OCI-LY7 (cell line): ENCODE data around the gene SUPT4H1. TPM values are rescaled to one million over a fixed set of nuclear protein-coding genes. Genes with fewer than 3 reads are reported as not detected.

ENCODE experiments used
- BruUV-seq: library from RNA; stranded (reverse); fragments of 400-500 nt; replicated peaks from 2 replicates; lab custom pipeline; 2021; lab: Mats Ljungman, UMichigan
- CTCF ChIA-PET: fragments of 300-600 bp; sonication (Branson Sonifier 250); formaldehyde crosslinking; loops from one replicate; lab custom pipeline; 2022; ENCODE audit warnings: antibody characterized with exemption; ENCODE audit not compliant: unreplicated experiment; lab: Charles Lee
- POLR2A ChIA-PET: fragments of 300-600 bp; sonication (Branson Sonifier 250); formaldehyde crosslinking; loops from one replicate; lab custom pipeline; 2022; ENCODE audit warnings: antibody characterized with exemption; lab: Charles Lee
- DNase-seq: peaks from one replicate; pipeline ENCODE4 v3.0.0-alpha.2; 2015; ENCODE audit warnings: low spot score
- H2AFZ ChIP-seq: fragments of 200-600 bp; sonication (generic), shearing (Covaris generic); 2 replicates; pipeline ENCODE4 v1.6.1; 2014; ENCODE audit warnings: mild to moderate bottlenecking, antibody characterized with exemption, low read length, moderate library complexity
- H3K27ac ChIP-seq: fragments of 200-600 bp; sonication (generic); 2 replicates; pipeline ENCODE4 v1.5.1; 2014; ENCODE audit warnings: mixed run types, low read depth, mild to moderate bottlenecking, moderate library complexity, low read length, inconsistent platforms; ENCODE audit not compliant: poor library complexity, severe bottlenecking
- H3K36me3 ChIP-seq: fragments of 200-600 bp; sonication (generic); 2 replicates; pipeline ENCODE4 v1.6.1; 2014; ENCODE audit warnings: mild to moderate bottlenecking, antibody characterized with exemption, low read length, moderate library complexity, mixed read lengths; ENCODE audit not compliant: insufficient read depth
- H3K4me1 ChIP-seq: fragments of 200-600 bp; sonication (generic); 2 replicates; pipeline ENCODE4 v1.5.1; 2014; ENCODE audit warnings: mild to moderate bottlenecking, low read length; ENCODE audit not compliant: insufficient read depth, poor library complexity, severe bottlenecking
- H3K4me2 ChIP-seq: fragments of 200-600 bp; sonication (generic); 2 replicates; pipeline ENCODE4 v1.6.1; 2014; ENCODE audit warnings: mild to moderate bottlenecking, low read length
- H3K4me3 ChIP-seq: fragments of 200-600 bp; sonication (generic); 2 replicates; pipeline ENCODE4 v1.5.1; 2014; ENCODE audit warnings: mild to moderate bottlenecking, low read depth, low read length; ENCODE audit not compliant: poor library complexity, severe bottlenecking
- H3K79me2 ChIP-seq: fragments of 200-600 bp; sonication (generic); 2 replicates; pipeline ENCODE4 v1.6.1; 2016; ENCODE audit warnings: low read depth, mild to moderate bottlenecking, low read length, moderate library complexity, mixed read lengths; ENCODE audit not compliant: insufficient read depth
- H3K9me2 ChIP-seq: fragments of 200-600 bp; sonication (generic); 2 replicates; pipeline ENCODE4 v1.6.1; 2016; ENCODE audit warnings: mild to moderate bottlenecking, low read length, mixed read lengths; ENCODE audit not compliant: insufficient read depth
- H3K9me3 ChIP-seq: fragments of 200-600 bp; sonication (generic); 2 replicates; pipeline ENCODE4 v1.6.1; 2014; ENCODE audit warnings: mild to moderate bottlenecking, mixed run types, low read length, mixed read lengths
- H4K20me1 ChIP-seq: fragments of 200-600 bp; sonication (generic); 2 replicates; pipeline ENCODE4 v1.6.1; 2014; ENCODE audit warnings: mild to moderate bottlenecking, antibody characterized with exemption, low read length, moderate library complexity, mixed read lengths; ENCODE audit not compliant: insufficient read depth
- CTCF ChIP-seq: fragments of 200-600 bp; sonication (generic); conservative IDR thresholded peaks from 2 replicates; pipeline ENCODE4 v1.5.1; 2014; ENCODE audit warnings: mild to moderate bottlenecking, antibody characterized with exemption, low read length, moderate library complexity, mixed read lengths
- EZH2phosphoT487 ChIP-seq: fragments of 200-600 bp; sonication (generic); IDR thresholded peaks from 2 replicates; pipeline ENCODE4 v1.6.1; 2018; ENCODE audit warnings: low read depth, borderline replicate concordance, mild to moderate bottlenecking, mixed run types, antibody characterized with exemption, low read length, moderate library complexity, mixed read lengths
- intact Hi-C: fragments of 100-400 bp; cut with micrococcal nuclease; formaldehyde crosslinking; loops from one replicate; pipeline ENCODE4 v1.10.0; 2022; ENCODE audit not compliant: unreplicated experiment
- total RNA-seq, 2 experiments: library from RNA; depleted of rRNA in 1 of 2; stranded (reverse); fragments of >200 nt in 1 of 2; shearing (Covaris generic) in 1 of 2; gene quantifications; 2 replicates each; pipeline ENCODE4 v1.2.3, GENCODE V29; 2014 to 2022

The SUPT4H1 gene
- total RNA-seq, 2 experiments from 2014 or later, result 56.5 to 65.5 TPM

- no peaks in the 10 kb centered on the region for H3K9me3 ChIP-seq
- H3K79me2 ChIP-seq, result no peaks in the 10 kb centered on the region
- H3K27ac ChIP-seq, result peak overlapping the region; percentile 48
- peak overlapping the region; percentile 40 for H3K4me2 ChIP-seq
- no peaks in the 10 kb centered on the region for H3K36me3 ChIP-seq
- DNase-seq, result peak; percentile 89
- intact Hi-C loops, result loop anchor here (1.0 kb wide), 3 partner anchors 27 to 130 kb away; partner anchors contain the start of gene SUPT4H1
- no TSS peak for BruUV-seq
- H3K4me3 ChIP-seq, result no peak overlapping the region
- peak overlapping the region; percentile 35; the same call in 1 of the 2 replicates for H2AFZ ChIP-seq
- CTCF ChIA-PET, result interaction anchor here (0.8 to 1.6 kb wide), 7 partner anchors 10 to 133 kb away, joined by 3 to 15 read pairs (median 5); partner anchors contain the start of genes RNF43, SUPT4H1 and TSPOAP1
- H3K9me2 ChIP-seq, result no peaks in the 10 kb centered on the region
- POLR2A ChIA-PET, result interaction anchor here (0.6 to 2.4 kb wide), 9 partner anchors 9 to 110 kb away, joined by 3 to 29 read pairs (median 8); partner anchors contain the start of genes RNF43 and SUPT4H1
- peaks cover 15% of the 10 kb centered on the region for H3K4me1 ChIP-seq
- TF ChIP-seq EZH2phosphoT487, result no peak
- peak; percentile 90 for TF ChIP-seq CTCF
- no peaks in the 10 kb centered on the region for H4K20me1 ChIP-seq
These were observed 34.5 kb downstream of the SUPT4H1 start for GRCh38 chr17:58317421-58318064.

- Histone ChIP-seq H3K27ac (no peak overlapping the region), H3K4me1 (peaks cover 15% of the 10 kb centered on the region), H3K79me2 (no peaks in the 10 kb centered on the region), H3K36me3 (no peaks in the 10 kb centered on the region), H2AFZ (no peak overlapping the region), H3K9me2 (no peaks in the 10 kb centered on the region), H3K4me2 (no peak overlapping the region), H3K4me3 (no peak overlapping the region), H3K9me3 (no peaks in the 10 kb centered on the region), H4K20me1 (no peaks in the 10 kb centered on the region)
- no peak for DNase-seq
- intact Hi-C loops, result no loop called here
- POLR2A ChIA-PET, result interaction anchor here (1.6 to 2.4 kb wide), 4 partner anchors 16 to 28 kb away, joined by 8 to 29 read pairs (median 14); no protein-coding TSS in a partner anchor
- BruUV-seq, result no TSS peak
- TF ChIP-seq CTCF (no peak), EZH2phosphoT487 (no peak)
- CTCF ChIA-PET, result interaction anchor here (1.2 to 1.5 kb wide), 2 partner anchors 28 kb away, joined by 3 to 15 read pairs; no protein-coding TSS in a partner anchor
These were observed 35.6 kb downstream of the SUPT4H1 start for GRCh38 chr17:58316260-58316960.
